Uterus (tissue), 2 donors: Measurements from ENCODE around the gene CHCHD10.

Experiments
- CTCF ChIP-seq, 4 experiments: fragments of 200-600 bp in 2 of 4; fragments of 450-650 bp in 2 of 4; sonication (generic) in 2 of 4; IDR thresholded peaks; one replicate each; pipeline ENCODE4 v1.5.1; 2016 to 2019; ENCODE audit warnings: antibody characterized with exemption in 4 of 4, mild to moderate bottlenecking in 2 of 4, moderate library complexity in 1 of 4
- POLR2A ChIP-seq, 2 donors: fragments of 450-650 bp; IDR thresholded peaks; one replicate each; pipeline ENCODE4 v1.6.1; 2016; ENCODE audit warnings: antibody characterized with exemption in 2 of 2, mild to moderate bottlenecking in 1 of 2, moderate library complexity in 1 of 2

GRCh38 chr22:23812378-23812777 is 44.6 kb upstream of the CHCHD10 start:
- TF ChIP-seq CTCF (IDR thresholded peaks at IDR 0.05) = no peak
- TF ChIP-seq POLR2A (IDR thresholded peaks at IDR 0.05) = no peak
